Ishikawa (cell line): ENCODE data around the gene SLC17A6.

ENCODE experiments used
- CEBPB ChIP-seq: IDR thresholded peaks from 2 replicates; pipeline ENCODE4 v1.6.1; 2012
- CREB1 ChIP-seq: IDR thresholded peaks from 2 replicates; pipeline ENCODE4 v1.6.1; 2012; ENCODE audit warnings: low read depth
- EGR1 ChIP-seq: IDR thresholded peaks from 2 replicates; pipeline ENCODE4 v1.6.1; 2012
- EP300 ChIP-seq: IDR thresholded peaks from 2 replicates; pipeline ENCODE4 v1.6.1; 2012; ENCODE audit warnings: borderline replicate concordance
- FOXM1 ChIP-seq: IDR thresholded peaks from 2 replicates; pipeline ENCODE4 v1.6.1; 2012; ENCODE audit warnings: low read depth, borderline replicate concordance
- NFIC ChIP-seq: IDR thresholded peaks from 2 replicates; pipeline ENCODE4 v1.6.1; 2012
- RAD21 ChIP-seq: IDR thresholded peaks from 2 replicates; pipeline ENCODE4 v1.6.1; 2012; ENCODE audit warnings: low read depth
- REST ChIP-seq: IDR thresholded peaks from 2 replicates; pipeline ENCODE4 v1.6.1; 2012; ENCODE audit warnings: low read depth, mild to moderate bottlenecking
- TAF1 ChIP-seq: IDR thresholded peaks from 2 replicates; pipeline ENCODE4 v1.6.1; 2012; ENCODE audit warnings: low read depth, mild to moderate bottlenecking
- TCF12 ChIP-seq: IDR thresholded peaks from 2 replicates; pipeline ENCODE4 v1.6.1; 2012; ENCODE audit warnings: low read depth
- TEAD4 ChIP-seq: IDR thresholded peaks from 2 replicates; pipeline ENCODE4 v1.6.1; 2012
- YY1 ChIP-seq: IDR thresholded peaks from 2 replicates; pipeline ENCODE4 v1.6.1; 2012; ENCODE audit warnings: low read depth
- ZBTB7A ChIP-seq: IDR thresholded peaks from 2 replicates; pipeline ENCODE4 v1.6.1; 2012; ENCODE audit warnings: low read depth
- TF ChIP-seq, protein P1 (sequence below): IDR thresholded peaks from 2 replicates; pipeline ENCODE4 v1.6.1; 2012
- TF ChIP-seq, protein P2 (sequence below): IDR thresholded peaks from 2 replicates; pipeline ENCODE4 v1.6.1; 2012

Gene SLC17A6

DNA sequence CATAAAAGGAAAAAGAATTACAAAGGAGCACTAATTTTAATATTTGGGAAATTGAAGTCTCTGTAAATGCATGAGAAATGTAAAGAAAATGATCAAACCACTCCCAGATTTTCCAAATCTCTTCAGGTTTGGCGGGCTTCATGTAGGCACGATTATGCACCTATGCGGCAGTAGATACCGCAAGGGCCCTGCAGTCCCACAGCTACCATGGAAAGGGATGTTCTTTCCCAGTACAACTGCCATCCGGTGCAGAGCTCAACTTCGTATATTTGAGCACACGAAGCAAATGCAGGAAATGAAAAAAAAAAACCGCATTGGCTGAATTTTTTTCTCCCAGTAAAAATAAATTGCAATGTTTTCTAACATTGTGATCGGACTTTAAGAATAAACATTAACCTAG is 1.4 kb downstream of the SLC17A6 start:
- TF ChIP-seq CREB1 (no peak), CEBPB (no peak)

GRCh38 chr11:22340235-22340634 is 2.1 kb downstream of the SLC17A6 start:
- TF ChIP-seq TAF1 (no peak), TEAD4 (no peak)

GRCh38 chr11:22340701-22341587 is 2.8 kb downstream of the SLC17A6 start:
- TF ChIP-seq REST, result no peak
- no peak for TF ChIP-seq TAF1
- TF ChIP-seq NFIC, result no peak
- TF ChIP-seq FOXM1, result no peak
- TF ChIP-seq YY1, result no peak
- no peak for TF ChIP-seq EGR1
- no peak for TF ChIP-seq TCF12
- TF ChIP-seq EP300, result no peak
- TF ChIP-seq, protein P1, sequence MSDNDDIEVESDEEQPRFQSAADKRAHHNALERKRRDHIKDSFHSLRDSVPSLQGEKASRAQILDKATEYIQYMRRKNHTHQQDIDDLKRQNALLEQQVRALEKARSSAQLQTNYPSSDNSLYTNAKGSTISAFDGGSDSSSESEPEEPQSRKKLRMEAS, result no peak
- TF ChIP-seq CREB1, result no peak
- TF ChIP-seq ZBTB7A, result no peak
- no peak for TF ChIP-seq RAD21
- no peak for TF ChIP-seq CEBPB
- no peak for TF ChIP-seq TEAD4
- TF ChIP-seq, protein P2, sequence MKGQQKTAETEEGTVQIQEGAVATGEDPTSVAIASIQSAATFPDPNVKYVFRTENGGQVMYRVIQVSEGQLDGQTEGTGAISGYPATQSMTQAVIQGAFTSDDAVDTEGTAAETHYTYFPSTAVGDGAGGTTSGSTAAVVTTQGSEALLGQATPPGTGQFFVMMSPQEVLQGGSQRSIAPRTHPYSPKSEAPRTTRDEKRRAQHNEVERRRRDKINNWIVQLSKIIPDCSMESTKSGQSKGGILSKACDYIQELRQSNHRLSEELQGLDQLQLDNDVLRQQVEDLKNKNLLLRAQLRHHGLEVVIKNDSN, result no peak

DNA sequence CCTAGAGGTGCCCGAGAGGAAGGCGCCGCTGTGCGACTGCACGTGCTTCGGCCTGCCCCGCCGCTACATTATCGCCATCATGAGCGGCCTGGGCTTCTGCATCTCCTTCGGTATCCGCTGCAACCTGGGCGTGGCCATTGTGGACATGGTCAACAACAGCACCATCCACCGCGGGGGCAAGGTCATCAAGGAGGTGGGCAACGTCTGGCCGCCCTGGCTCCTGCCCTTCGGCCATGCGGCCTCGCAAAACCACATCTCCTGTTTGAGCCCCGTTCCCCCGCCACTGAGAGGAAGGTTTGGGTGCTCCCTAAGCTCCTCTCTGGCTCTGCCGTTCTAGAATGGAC is 3.4 kb downstream of the SLC17A6 start:
- TF ChIP-seq REST, result no peak
- TF ChIP-seq CREB1, result no peak
- no peak for TF ChIP-seq CEBPB
- no peak for TF ChIP-seq TAF1
- TF ChIP-seq RAD21, result no peak
- no peak for TF ChIP-seq EGR1
- TF ChIP-seq, protein P1, result no peak
- TF ChIP-seq, protein P2, result no peak
- TF ChIP-seq YY1, result no peak
- no peak for TF ChIP-seq ZBTB7A
- TF ChIP-seq FOXM1, result no peak
- TF ChIP-seq EP300, result no peak
- no peak for TF ChIP-seq NFIC
- TF ChIP-seq TCF12, result no peak

GRCh38 chr11:22342211-22343031 is 4.2 kb downstream of the SLC17A6 start:
- no peak for TF ChIP-seq TEAD4
- no peak for TF ChIP-seq CREB1
- TF ChIP-seq CEBPB, result no peak
- no peak for TF ChIP-seq NFIC
- TF ChIP-seq RAD21, result no peak
- no peak for TF ChIP-seq TAF1
- TF ChIP-seq YY1, result no peak
- TF ChIP-seq, protein P2, result no peak
- no peak for TF ChIP-seq ZBTB7A
- TF ChIP-seq EGR1, result no peak
- no peak for TF ChIP-seq REST
- no peak for TF ChIP-seq TCF12
- TF ChIP-seq, protein P1, result no peak
- no peak for TF ChIP-seq FOXM1
- no peak for TF ChIP-seq EP300
